SKM-1 (cell line): ENCODE results near the gene UCHL5.
"Not testable (repeated sequence)": the region's sequence is repeated elsewhere in the genome, so short reads cannot be mapped to it uniquely, and the experiment has no call there.

Experiments
- DNase-seq: peaks from one replicate; lab custom pipeline; 2025; ENCODE audit not compliant: unreplicated experiment; lab: John Stamatoyannopoulos, UW

UCHL5 gene

GRCh38 chr1:193065954-193066353 lies 6.8 kb upstream of the UCHL5 start:
- no peak for DNase-seq

DNA sequence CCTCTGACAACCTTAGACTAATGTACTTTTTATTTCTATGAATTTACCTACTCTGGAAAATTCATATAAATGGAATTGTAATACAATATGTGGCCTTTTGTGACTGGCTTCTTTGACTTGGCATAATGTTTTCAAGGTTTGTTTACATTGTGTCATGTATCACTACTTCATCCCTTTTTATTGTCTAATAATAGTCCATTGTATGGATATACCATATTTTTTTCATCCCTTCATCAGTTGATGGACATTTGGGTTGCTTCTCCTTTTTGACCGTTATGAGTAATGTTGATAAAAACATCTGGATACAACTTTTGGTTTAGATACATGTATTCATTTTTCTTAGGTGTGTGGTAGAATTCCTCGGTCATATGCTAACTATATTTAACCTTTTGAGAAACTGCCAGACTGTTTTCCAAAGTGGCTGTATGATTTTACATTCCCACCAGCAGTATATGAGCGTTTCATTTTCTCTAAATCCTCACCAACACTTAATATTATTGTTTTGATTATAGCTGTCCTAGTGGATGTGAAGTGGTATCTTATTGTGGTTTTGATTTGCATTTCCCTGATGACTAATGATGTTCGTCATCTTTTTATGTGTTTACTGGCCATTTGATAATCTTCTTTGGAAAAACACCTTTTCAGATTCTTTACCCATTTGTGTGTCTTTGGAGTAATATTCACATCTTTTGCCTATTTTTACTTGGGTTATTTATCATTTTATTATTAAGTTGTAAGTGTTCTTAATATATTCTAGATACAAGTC lies 3.7 kb upstream of the UCHL5 start:
- no peak for DNase-seq

DNA sequence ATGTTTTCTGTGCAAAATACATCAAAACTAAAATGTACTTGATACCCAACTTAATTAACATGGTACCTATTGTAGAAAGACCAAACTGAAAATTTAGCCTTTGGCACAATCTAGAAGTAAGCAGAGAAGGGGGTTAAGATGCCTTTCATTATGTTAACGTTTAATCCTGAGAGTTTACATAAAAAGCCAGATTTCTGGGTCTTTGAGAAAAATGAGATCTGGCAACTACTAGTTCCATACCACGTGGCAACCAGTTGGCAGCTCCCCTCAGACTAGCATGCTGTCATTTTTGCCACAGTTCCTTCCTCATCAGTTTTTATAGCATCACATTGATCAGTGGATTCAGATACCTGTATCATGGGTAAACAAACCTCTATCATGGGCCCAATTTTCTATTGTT lies 1.8 kb upstream of the UCHL5 start:
- DNase-seq: no peak

DNA sequence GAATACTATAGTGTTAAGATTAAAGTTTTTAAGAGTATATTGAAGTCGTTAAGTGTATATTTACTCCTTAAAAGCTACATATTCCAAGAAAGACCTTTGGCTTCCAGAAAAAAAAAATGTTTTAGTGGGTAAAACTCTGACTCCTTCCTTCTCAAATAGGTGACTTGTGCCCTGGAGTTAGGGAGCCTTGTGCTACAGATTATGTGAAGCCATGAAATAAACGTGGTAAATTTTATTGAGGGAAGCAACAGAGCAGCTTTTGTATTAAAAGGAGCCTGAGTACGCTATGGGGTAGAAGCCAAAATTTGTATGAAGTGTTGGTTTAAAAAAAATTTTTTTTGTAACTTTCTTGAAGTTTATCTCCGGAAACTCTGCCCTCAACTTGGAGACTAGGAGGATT lies 1.2 kb upstream of the UCHL5 start:
- no peak for DNase-seq

GRCh38 chr1:193060115-193060403 lies 899 bp upstream of the UCHL5 start:
- no peak for DNase-seq

GRCh38 chr1:193058529-193059281 lies 455 bp downstream of the UCHL5 start:
- peak; percentile 71 for DNase-seq

DNA sequence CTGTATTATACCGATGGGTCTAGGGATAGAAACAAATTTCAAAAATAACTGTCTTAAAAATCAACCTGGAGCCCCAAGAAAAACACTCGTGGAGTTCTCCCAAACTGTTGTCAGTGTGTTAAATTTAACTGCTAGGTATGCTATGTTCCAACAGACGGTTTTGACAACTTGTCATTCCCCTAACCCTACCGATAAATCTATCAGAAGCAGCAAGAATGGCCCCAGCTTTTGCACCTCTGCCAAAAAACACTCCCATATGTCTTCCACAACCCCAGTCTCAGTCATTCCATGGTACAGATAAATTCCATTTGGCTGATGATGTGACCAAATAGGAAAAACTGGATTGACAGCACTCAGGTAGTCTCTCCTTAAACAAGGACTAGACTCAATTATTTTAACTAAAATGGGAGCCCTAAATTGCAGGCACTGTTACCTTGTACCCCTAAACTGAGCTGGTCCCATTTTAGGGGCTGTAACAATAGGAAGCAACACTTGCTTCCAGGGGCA lies 4.9 kb downstream of the UCHL5 start:
- no peak for DNase-seq

DNA sequence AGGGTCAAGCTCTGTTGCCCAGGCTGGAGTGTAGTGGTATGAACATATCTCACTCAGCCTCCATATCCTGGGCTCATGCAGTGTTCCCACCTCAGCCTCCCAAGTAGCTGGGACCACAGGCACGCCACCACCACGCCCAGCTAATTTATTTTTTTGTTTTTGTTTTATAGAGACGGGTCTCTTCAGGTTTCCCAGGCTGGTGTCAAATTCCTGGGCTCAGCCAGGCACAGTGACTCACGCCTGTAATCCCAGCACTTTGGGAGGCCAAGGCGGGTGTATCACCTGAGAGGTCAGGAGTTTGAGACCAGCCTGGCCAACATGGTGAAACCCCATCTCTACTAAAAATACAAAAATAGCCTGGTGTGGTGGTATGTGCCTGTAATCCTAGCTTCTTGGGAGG lies 10.2 kb downstream of the UCHL5 start:
- DNase-seq: not testable (repeated sequence)

DNA sequence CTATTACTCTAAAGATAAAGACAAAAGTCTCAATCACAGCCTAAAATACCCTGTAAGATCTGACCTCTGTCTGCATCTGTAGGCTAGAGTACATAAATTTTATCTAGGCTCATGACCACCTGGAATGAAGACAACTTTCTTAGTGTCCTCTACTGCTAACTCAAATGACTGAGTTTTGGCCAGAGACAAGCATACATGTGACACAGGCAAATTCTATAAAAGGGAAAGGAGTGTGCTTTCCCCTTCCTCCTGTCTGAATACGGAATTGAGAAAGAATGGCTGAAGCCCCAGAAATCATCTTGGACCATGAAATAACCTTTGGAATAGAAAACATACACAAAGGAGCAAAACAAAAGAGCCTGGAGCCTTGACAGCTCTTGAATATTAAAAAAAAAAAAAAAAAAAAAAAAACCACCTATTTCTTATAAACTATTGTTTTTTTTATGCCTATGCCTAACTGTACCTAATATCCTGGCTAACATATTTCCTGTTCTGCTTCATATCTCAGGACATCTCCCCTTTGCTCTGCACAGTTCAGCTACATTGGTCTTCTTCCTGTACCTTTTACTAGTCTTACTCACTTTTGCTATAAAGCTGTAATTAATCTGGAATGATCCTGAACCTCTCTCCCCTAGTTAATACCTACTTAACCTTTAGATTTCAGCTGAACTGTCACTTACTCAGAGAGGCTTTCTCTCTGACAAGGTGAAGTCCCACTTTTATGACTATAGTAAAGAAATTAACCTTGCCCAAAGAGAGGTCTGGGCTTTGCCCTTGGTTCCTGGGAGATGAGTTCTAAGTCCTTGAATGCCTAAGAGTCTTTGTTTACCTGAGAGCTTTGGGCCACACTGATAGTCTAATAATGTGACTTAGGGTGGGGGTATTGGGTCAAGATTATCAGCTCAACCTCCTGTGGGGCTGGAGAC lies 16.1 kb downstream of the UCHL5 start:
- DNase-seq: no peak

DNA sequence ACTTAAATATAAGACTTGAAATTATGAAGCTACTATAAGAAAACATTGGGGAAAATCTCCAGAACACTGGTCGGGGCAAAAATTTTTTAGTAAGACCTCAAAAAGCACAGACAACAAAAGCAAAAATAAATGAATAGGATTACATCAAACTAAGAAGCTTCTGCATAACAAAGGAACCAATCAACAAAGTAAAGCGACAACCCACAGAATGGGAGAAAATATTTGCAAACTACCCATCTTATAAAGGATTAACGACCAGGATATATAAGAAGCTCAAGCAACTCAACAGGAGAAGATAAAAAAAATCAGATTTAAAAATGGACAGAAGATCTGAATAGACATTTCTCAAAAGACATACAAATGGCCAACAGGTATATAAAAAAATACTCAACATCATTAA lies 19.1 kb downstream of the UCHL5 start:
- DNase-seq: no peak

DNA sequence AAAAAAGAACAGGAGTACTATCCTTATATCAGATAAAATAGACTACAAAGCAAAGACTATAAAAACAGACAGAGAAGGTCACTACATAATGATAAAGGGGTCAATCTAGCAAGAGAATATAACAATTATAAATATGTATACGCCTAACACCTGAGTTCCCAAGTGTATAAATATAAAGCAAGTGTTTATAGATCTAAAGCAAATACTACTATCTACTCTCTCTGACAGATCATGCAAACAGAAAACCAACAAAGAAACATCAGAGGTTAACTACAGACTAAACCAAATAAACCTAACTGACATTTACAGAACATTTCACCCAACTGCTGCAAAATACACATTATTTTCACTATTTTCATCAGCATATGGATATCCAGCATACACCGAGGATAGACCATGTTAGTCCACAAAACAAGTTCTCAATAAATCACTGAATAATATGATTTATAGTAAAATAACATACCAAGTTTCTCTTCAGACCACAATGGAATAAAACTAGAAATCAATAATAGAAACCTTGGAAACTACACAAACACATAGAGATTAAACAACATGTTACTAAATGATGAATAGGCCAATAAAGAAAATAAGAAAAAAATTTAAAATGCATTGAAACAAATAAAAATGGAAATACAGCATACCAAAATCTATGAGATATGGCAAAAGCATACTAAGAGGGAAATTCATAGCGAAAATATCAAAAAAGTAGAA lies 22.7 kb downstream of the UCHL5 start:
- DNase-seq: no peak

GRCh38 chr1:193033610-193034009 lies 25.6 kb downstream of the UCHL5 start:
- no peak for DNase-seq

GRCh38 chr1:193032643-193033427 lies 26.3 kb downstream of the UCHL5 start:
- DNase-seq: not testable (repeated sequence)

GRCh38 chr1:193031431-193031830 lies 27.7 kb downstream of the UCHL5 start:
- DNase-seq: no peak

DNA sequence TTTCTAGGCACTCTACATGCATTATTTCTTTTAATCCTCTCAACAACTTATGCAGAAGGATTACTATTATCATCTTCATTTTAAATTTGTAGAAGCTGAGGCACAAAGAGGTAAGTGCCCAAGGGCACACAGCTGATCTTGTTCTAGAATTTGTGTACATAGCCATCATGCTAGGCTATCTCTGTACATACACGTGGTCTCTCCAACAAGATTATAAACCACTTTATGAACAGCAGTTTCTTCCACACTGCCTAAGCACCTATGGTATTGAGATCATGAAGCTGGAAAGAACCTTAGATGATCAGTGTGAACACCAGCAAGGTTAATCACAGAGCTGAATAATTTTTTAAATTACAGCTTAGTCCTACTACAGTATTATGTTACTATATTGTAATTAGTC lies 28.9 kb downstream of the UCHL5 start:
- DNase-seq: no peak

- no peak for DNase-seq
Observed at GRCh38 chr1:193025218-193025617, 33.9 kb downstream of the UCHL5 start.

- peak; percentile 57 for DNase-seq
Observed at GRCh38 chr1:193019442-193020026, 39.6 kb downstream of the UCHL5 start.

- DNase-seq: no peak
Observed at GRCh38 chr1:193016788-193017187, 42.4 kb downstream of the UCHL5 start.

- DNase-seq: no peak
Observed at GRCh38 chr1:193014400-193014799, 44.8 kb downstream of the UCHL5 start.

GRCh38 chr1:193013707-193014106 lies 45.5 kb downstream of the UCHL5 start:
- no peak for DNase-seq
